ENCODE measurements around the gene GTF2IRD1. TPM values are rescaled to one million over a fixed set of nuclear protein-coding genes. Genes with fewer than 3 reads are reported as not detected.

Gene GTF2IRD1
- total RNA-seq, 1 experiment from 2014 or later: 14.9 TPM

DNA sequence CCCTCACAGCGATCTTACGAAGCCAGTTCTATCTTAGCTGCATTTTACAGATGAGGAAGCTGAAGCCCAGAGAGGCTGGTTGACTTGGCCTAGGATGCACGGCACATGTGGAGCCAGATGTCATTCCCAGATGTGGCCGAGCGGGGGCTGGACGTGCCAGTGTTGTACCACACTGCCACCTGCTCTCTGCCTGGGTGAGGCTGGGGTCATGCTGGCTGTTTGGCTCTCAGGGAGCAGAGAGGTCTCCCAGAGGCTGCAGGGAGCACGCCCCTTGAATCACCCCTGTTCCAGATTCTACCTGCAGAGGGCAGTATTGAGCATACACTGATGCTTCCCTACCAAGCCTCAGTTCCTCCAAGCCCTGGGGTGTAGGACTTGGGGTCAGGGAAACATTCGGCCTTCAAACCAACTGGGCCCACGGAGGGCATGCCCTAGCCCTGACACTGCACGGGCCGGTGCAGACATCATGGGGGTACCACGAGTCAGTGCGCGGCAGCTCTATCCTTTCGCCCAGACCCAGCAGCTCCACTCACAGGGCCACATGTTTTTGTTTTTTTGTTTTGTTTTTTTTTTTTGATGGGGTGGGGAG lies 3.8 kb upstream of the GTF2IRD1 start:
- DNase-seq (peak; percentile 75), ATAC-seq (no peak)
- Histone ChIP-seq H3K79me2 (ENCODE audit: low read length) (peaks cover 11% of the 10 kb centered on the region), H3K27ac (ENCODE audit: low read length) (no peak overlapping the region), H3F3A (ENCODE audit: low read length, unreplicated experiment) (peaks cover 5% of the 10 kb centered on the region), H3K9me2 (replicated peaks; ENCODE audit: low read length) (no peaks in the 10 kb centered on the region), H3K4me1 (ENCODE audit: insufficient read depth, low read length) (peaks cover 18% of the 10 kb centered on the region), H3K4me2 (ENCODE audit: low read length) (no peak overlapping the region), H3K4me3 (ENCODE audit: low read length) (no peak overlapping the region), H2AFZ (ENCODE audit: low read length) (no peak overlapping the region), H3K36me3 (ENCODE audit: low read depth, low read length) (no peaks in the 10 kb centered on the region), H4K20me1 (ENCODE audit: low read length) (no peaks in the 10 kb centered on the region), H3K27me3 (ENCODE audit: low read length) (no peaks in the 10 kb centered on the region), H3K9me3 (ENCODE audit: low read length) (no peaks in the 10 kb centered on the region), H3K9ac (ENCODE audit: low read length) (no peak overlapping the region)
- no TSS peak for BruUV-seq (replicated peaks)
- ChIA-PET CTCF (interaction anchor here (0.6 kb wide), 1 partner anchor 512 kb away, joined by 3 read pairs; no protein-coding TSS in a partner anchor), POLR2A (ENCODE audit: unreplicated experiment) (interaction anchor here (0.7 kb wide), 1 partner anchor 349 kb away, joined by 3 read pairs; no protein-coding TSS in a partner anchor)
- TF ChIP-seq EZH2phosphoT487 (IDR thresholded peaks at IDR 0.05; ENCODE audit: borderline replicate concordance, low read length) (no peak), EZH2 (IDR thresholded peaks at IDR 0.05; ENCODE audit: low read length, unreplicated experiment) (no peak)
- TF ChIP-seq, protein P1, sequence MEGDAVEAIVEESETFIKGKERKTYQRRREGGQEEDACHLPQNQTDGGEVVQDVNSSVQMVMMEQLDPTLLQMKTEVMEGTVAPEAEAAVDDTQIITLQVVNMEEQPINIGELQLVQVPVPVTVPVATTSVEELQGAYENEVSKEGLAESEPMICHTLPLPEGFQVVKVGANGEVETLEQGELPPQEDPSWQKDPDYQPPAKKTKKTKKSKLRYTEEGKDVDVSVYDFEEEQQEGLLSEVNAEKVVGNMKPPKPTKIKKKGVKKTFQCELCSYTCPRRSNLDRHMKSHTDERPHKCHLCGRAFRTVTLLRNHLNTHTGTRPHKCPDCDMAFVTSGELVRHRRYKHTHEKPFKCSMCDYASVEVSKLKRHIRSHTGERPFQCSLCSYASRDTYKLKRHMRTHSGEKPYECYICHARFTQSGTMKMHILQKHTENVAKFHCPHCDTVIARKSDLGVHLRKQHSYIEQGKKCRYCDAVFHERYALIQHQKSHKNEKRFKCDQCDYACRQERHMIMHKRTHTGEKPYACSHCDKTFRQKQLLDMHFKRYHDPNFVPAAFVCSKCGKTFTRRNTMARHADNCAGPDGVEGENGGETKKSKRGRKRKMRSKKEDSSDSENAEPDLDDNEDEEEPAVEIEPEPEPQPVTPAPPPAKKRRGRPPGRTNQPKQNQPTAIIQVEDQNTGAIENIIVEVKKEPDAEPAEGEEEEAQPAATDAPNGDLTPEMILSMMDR (conservative IDR thresholded peaks at IDR 0.05; ENCODE audit: low read depth, low read length): peak; percentile 79
- intact Hi-C loops (cut with micrococcal nuclease): loop anchor here (1.0 to 2.0 kb wide), 2 partner anchors 33 to 95 kb away; no protein-coding TSS in a partner anchor

DNA sequence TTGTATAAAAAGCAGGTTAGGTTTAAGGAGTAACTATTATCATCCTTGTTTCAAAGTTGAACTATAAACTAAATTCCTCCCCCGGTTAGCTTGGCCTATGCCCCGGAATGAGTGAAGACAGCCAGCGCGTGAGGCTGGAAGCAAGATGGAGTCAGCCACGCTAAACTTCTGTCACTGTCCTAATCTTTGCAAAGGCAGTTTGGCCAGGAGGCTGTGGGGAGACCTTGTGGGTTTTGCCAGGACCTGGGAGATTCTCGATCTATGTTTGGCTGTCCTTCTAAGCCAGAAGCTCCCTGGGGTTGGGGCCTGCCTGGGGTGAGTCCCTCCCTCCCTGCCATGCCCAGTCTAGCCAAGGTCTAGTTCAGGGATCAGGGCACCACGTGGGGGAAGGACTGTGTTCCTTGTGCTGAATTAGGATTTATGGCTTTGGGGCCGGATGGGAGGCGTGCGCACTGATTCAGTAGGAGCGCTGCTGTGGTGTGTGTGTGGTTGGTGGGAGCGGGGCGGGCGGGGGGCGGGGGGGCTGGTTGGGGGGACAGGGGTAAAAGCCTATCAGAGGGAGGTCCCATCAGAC lies 871 bp upstream of the GTF2IRD1 start:
- CTCF ChIA-PET: no interaction called here

More for the DNA sequence above, 871 bp upstream of the GTF2IRD1 start:
- H3K36me3 ChIP-seq (ENCODE audit: low read depth, low read length): no peaks in the 10 kb centered on the region
- H4K20me1 ChIP-seq (ENCODE audit: low read length): no peaks in the 10 kb centered on the region
- peak overlapping the region; percentile 32 for H3K4me2 ChIP-seq (ENCODE audit: low read length)
- peak overlapping the region; percentile 87 for H3K9ac ChIP-seq (ENCODE audit: low read length)
- H3K27ac ChIP-seq (ENCODE audit: low read length): peak overlapping the region; percentile 100
- no peak for TF ChIP-seq EZH2 (IDR thresholded peaks at IDR 0.05; ENCODE audit: low read length, unreplicated experiment)
- TF ChIP-seq, protein P1 (conservative IDR thresholded peaks at IDR 0.05; ENCODE audit: low read depth, low read length): no peak
- no peak for TF ChIP-seq EZH2phosphoT487 (IDR thresholded peaks at IDR 0.05; ENCODE audit: borderline replicate concordance, low read length)
- peaks cover 22% of the 10 kb centered on the region for H3K4me1 ChIP-seq (ENCODE audit: insufficient read depth, low read length)
- peak overlapping the region; percentile 68; the same call in 1 of the 2 replicates for H3K4me3 ChIP-seq (ENCODE audit: low read length)
- no peaks in the 10 kb centered on the region for H3K27me3 ChIP-seq (ENCODE audit: low read length)
- no peaks in the 10 kb centered on the region for H3K9me3 ChIP-seq (ENCODE audit: low read length)
- H3K9me2 ChIP-seq (replicated peaks; ENCODE audit: low read length): no peaks in the 10 kb centered on the region
- ATAC-seq (0 out of 2 replicates have a peak, but pooled peaks have one; percentile 4), DNase-seq (no peak)
- H3K79me2 ChIP-seq (ENCODE audit: low read length): peaks cover 38% of the 10 kb centered on the region
- POLR2A ChIA-PET (ENCODE audit: unreplicated experiment): no interaction called here
- peak overlapping the region; percentile 64; the same call in 1 of the 2 replicates for H2AFZ ChIP-seq (ENCODE audit: low read length)
- TSS peak; percentile 68 for BruUV-seq (replicated peaks)
- peaks cover 5% of the 10 kb centered on the region for H3F3A ChIP-seq (ENCODE audit: low read length, unreplicated experiment)
- intact Hi-C loops (cut with micrococcal nuclease): no loop called here

All from PC-3 (cell line).